ENCODE data around the gene C1orf74. TPM values are rescaled to one million over a fixed set of nuclear protein-coding genes. Genes with fewer than 3 reads are reported as not detected.

The C1orf74 gene
- total RNA-seq, 2 experiments from 2014 or later = 2.8 to 3.0 TPM

DNA sequence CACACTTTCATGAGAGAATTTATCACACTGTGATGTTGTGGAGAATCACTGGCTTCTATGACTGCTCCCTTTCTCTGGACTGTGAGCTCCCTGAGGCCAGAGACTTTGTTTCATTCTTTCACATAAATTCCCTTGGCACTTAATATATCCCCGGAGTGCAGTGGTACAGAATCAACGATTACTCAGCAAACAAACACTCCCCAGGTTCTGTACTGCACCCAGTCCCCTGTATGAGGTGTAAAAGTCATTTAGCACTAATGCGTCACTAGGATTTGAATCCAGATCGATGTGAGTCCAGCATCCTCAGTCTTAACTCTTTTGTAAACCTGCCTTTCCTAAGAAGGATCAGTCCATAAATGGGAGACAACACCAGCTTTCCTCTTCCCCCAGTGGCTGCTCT lies 36.6 kb upstream of the C1orf74 start:
- Mint-ChIP-seq H3K27ac (no peak overlapping the region), H3K4me3 (no peak overlapping the region), H3K4me1 (ENCODE audit: low read depth) (peaks cover 15% of the 10 kb centered on the region), H3K9me3 (no peaks in the 10 kb centered on the region), H3K36me3 (ENCODE audit: low read depth) (no peaks in the 10 kb centered on the region), H3K27me3 (peaks cover 21% of the 10 kb centered on the region)
- intact Hi-C loops (cut with micrococcal nuclease) = no loop called here
- ChIA-PET POLR2A (interaction anchor here (2.9 kb wide), 1 partner anchor 8 kb away, joined by 7 read pairs; no protein-coding TSS in a partner anchor), CTCF (interaction anchor here (0.8 to 4.7 kb wide), 6 partner anchors 8 to 61 kb away, joined by 3 to 59 read pairs (median 22); partner anchors contain the start of gene IRF6)
- TF ChIP-seq, protein P1, sequence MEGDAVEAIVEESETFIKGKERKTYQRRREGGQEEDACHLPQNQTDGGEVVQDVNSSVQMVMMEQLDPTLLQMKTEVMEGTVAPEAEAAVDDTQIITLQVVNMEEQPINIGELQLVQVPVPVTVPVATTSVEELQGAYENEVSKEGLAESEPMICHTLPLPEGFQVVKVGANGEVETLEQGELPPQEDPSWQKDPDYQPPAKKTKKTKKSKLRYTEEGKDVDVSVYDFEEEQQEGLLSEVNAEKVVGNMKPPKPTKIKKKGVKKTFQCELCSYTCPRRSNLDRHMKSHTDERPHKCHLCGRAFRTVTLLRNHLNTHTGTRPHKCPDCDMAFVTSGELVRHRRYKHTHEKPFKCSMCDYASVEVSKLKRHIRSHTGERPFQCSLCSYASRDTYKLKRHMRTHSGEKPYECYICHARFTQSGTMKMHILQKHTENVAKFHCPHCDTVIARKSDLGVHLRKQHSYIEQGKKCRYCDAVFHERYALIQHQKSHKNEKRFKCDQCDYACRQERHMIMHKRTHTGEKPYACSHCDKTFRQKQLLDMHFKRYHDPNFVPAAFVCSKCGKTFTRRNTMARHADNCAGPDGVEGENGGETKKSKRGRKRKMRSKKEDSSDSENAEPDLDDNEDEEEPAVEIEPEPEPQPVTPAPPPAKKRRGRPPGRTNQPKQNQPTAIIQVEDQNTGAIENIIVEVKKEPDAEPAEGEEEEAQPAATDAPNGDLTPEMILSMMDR (IDR thresholded peaks at IDR 0.05) = no peak
- ATAC-seq = no peak
- no peak for DNase-seq

DNA sequence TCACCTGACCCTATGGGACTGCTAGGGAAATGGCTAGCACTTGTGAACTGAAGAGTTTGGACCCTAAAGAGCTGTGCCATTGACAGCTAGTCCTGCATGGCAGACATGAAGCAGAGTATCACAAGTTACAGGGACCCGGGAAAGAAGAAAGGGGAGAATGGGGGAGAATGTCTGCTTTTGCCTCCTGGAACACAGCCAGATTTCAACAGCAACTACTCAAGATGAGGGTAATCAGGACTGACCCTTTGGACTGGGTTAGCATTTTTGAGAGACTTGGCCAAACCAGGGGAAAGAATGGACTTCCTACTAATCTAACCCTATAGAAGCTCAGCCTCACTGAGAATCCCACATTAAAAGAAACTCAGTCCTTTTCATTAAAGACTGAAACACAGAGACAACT lies 34.7 kb upstream of the C1orf74 start:
- ChIA-PET CTCF (interaction anchor here (1.2 kb wide), 1 partner anchor 11 kb away, joined by 4 read pairs; no protein-coding TSS in a partner anchor), POLR2A (interaction anchor here (0.8 to 1.4 kb wide), 4 partner anchors 11 to 47 kb away, joined by 3 to 4 read pairs (median 3); partner anchors contain the start of gene C1orf74)
- intact Hi-C loops (cut with micrococcal nuclease) = no loop called here

DNA sequence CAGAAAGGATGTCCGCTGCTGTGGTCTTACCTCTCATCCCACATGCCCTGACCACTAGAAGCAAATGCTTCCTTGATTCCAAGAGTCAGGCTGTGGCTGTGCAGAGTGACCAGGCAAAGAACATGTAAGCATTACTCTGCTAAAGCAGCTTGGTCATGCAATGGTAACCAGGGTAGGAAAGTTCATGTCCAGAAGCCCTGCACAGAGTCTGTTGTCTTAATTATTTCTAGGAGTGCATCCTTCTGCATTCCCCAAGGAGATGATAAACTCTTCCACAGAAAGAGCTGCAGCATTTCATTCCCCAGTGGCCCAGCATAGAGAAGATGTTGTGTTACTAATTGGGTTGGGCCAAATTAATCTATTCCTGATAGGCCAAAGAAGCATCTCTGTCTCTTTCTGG lies 33.3 kb upstream of the C1orf74 start:
- no peak for DNase-seq
- no peak for ATAC-seq
- TF ChIP-seq, protein P1 (IDR thresholded peaks at IDR 0.05) = no peak
- no peaks in the 10 kb centered on the region for H3K36me3 Mint-ChIP-seq (ENCODE audit: low read depth)
- intact Hi-C loops (cut with micrococcal nuclease) = no loop called here
- peaks cover 14% of the 10 kb centered on the region for H3K4me1 Mint-ChIP-seq (ENCODE audit: low read depth)
- CTCF ChIA-PET = interaction anchor here (0.7 to 4.7 kb wide), 4 partner anchors 9 to 28 kb away, joined by 3 to 24 read pairs (median 3); partner anchors contain the start of gene UTP25
- H3K27ac Mint-ChIP-seq = no peak overlapping the region
- H3K27me3 Mint-ChIP-seq = peaks cover 18% of the 10 kb centered on the region
- H3K4me3 Mint-ChIP-seq = no peak overlapping the region
- no peaks in the 10 kb centered on the region for H3K9me3 Mint-ChIP-seq
- POLR2A ChIA-PET = interaction anchor here (1.4 kb wide), 1 partner anchor 33 kb away, joined by 3 read pairs; the partner anchor contains the start of gene C1orf74

More for the DNA sequence above, 34.7 kb upstream of the C1orf74 start:
- Mint-ChIP-seq H3K9me3 (no peaks in the 10 kb centered on the region), H3K4me1 (ENCODE audit: low read depth) (peaks cover 23% of the 10 kb centered on the region), H3K36me3 (ENCODE audit: low read depth) (no peaks in the 10 kb centered on the region), H3K4me3 (no peak overlapping the region), H3K27ac (no peak overlapping the region), H3K27me3 (peaks cover 21% of the 10 kb centered on the region)
- no peak for DNase-seq
- no peak for ATAC-seq
- TF ChIP-seq, protein P1 (IDR thresholded peaks at IDR 0.05) = no peak

DNA sequence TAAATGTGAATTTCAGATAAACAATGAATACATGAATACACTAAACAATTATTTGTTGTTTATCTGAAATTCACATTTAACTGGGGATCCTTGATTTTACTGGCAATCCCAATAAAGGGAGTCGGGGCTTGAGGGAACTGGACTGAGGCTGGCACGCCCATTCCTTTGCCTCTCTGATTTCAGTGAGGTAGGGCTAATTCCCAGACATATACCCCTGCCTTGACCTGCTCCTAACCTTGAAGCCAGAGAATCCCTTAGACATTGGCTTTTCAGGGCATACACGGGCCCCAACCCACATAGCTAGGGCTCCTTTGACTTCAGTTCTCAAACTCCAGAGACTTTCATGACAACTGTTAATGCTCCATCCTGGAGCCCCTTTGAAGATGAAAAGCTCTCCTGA lies 32.6 kb upstream of the C1orf74 start:
- Mint-ChIP-seq H3K27me3 (peaks cover 15% of the 10 kb centered on the region), H3K27ac (no peak overlapping the region), H3K36me3 (ENCODE audit: low read depth) (no peaks in the 10 kb centered on the region), H3K4me3 (no peak overlapping the region), H3K9me3 (no peaks in the 10 kb centered on the region), H3K4me1 (ENCODE audit: low read depth) (peaks cover 12% of the 10 kb centered on the region)
- ATAC-seq = no peak
- ChIA-PET CTCF (interaction anchor here (0.7 to 4.7 kb wide), 3 partner anchors 10 to 27 kb away, joined by 3 to 24 read pairs (median 3); partner anchors contain the start of gene UTP25), POLR2A (no interaction called here)
- intact Hi-C loops (cut with micrococcal nuclease) = no loop called here
- DNase-seq = no peak
- TF ChIP-seq, protein P1 (IDR thresholded peaks at IDR 0.05) = no peak

DNA sequence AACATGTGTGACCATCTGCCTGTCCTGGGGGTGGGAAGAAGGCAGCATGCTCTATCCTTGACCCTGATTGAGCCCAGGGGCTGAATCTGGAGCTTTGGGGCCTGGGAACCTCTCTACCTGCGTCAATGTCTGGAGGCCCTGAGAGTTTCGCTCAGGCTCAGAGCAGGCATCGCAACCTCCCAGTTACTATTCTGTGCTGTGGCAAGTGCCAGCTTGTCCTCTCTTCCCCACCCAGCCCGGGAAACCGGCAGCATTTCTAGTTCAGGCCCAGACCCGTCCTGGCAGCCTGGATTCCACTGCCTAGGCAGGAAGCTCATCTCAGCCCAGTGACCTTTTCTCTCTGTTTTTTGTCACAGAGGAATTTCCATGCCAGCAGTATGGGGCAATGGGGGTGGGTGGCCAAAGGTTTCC lies 31.6 kb upstream of the C1orf74 start:
- Mint-ChIP-seq H3K9me3 (no peaks in the 10 kb centered on the region), H3K4me3 (no peak overlapping the region), H3K27ac (no peak overlapping the region), H3K4me1 (ENCODE audit: low read depth) (peaks cover 12% of the 10 kb centered on the region), H3K27me3 (peaks cover 10% of the 10 kb centered on the region), H3K36me3 (ENCODE audit: low read depth) (no peaks in the 10 kb centered on the region)
- intact Hi-C loops (cut with micrococcal nuclease) = no loop called here
- DNase-seq = no peak
- ChIA-PET POLR2A (interaction anchor here (1.1 to 1.4 kb wide), 3 partner anchors 8 to 41 kb away, joined by 3 to 5 read pairs (median 4); no protein-coding TSS in a partner anchor), CTCF (interaction anchor here (0.7 to 4.7 kb wide), 7 partner anchors 8 to 86 kb away, joined by 3 to 24 read pairs (median 3); partner anchors contain the start of gene UTP25)
- TF ChIP-seq, protein P1 (IDR thresholded peaks at IDR 0.05) = no peak
- peak; percentile 20 for ATAC-seq
